Lung microvascular endothelial cell (primary cell): ENCODE data around the gene DBNDD1. TPM values are rescaled to one million over a fixed set of nuclear protein-coding genes. Genes with fewer than 3 reads are reported as not detected.

Experiments
- DNase-seq, 2 donors: peaks; one replicate each; pipeline versions ENCODE4 v3.0.0 to v3.0.0-alpha.2; 2010; ENCODE audit warnings: low read depth in 2 of 2
- total RNA-seq: library from RNA; depleted of rRNA; stranded (reverse); fragments of >200 nt; gene quantifications from 2 replicates; pipeline ENCODE4 v1.2.1, GENCODE V29; 2014

DBNDD1 gene
- total RNA-seq, 1 donor from 2014 or later = 11.5 TPM

- DNase-seq = no peak
These were observed 55.1 kb downstream of the DBNDD1 start for GRCh38 chr16:89964201-89964600.

GRCh38 chr16:89962754-89963498 is 56.3 kb downstream of the DBNDD1 start:
- no peak for DNase-seq

GRCh38 chr16:89961920-89962319 is 57.3 kb downstream of the DBNDD1 start:
- DNase-seq = no peak

GRCh38 chr16:89960966-89961365 is 58.3 kb downstream of the DBNDD1 start:
- no peak for DNase-seq

GRCh38 chr16:89958596-89958995 is 60.7 kb downstream of the DBNDD1 start:
- no peak for DNase-seq

GRCh38 chr16:89958068-89958467 is 61.2 kb downstream of the DBNDD1 start:
- peak; percentile 34 to 39 for DNase-seq

GRCh38 chr16:89957216-89957785 is 62.0 kb downstream of the DBNDD1 start:
- no peak for DNase-seq

- DNase-seq = no peak
These were observed 62.6 kb downstream of the DBNDD1 start for GRCh38 chr16:89956505-89957215.

- no peak for DNase-seq
These were observed 64.1 kb downstream of the DBNDD1 start for GRCh38 chr16:89955001-89955685.

Other genes with a start within 250 kb of the DBNDD1 start
- gene FANCA, start 202.8 kb downstream of the DBNDD1 start, total RNA-seq = 5.6 and 6.5 TPM in 2 replicates
- 1.3 and 2.4 TPM in 2 replicates for gene SPIRE2, start 191.0 kb downstream of the DBNDD1 start, total RNA-seq
- 115 and 136 TPM in 2 replicates for gene TCF25, start 145.9 kb downstream of the DBNDD1 start, total RNA-seq
- 0.65 and 0.79 TPM in 2 replicates for gene MC1R, start 100.6 kb downstream of the DBNDD1 start, total RNA-seq
- 33.5 and 122 TPM in 2 replicates for gene TUBB3, start 96.1 kb downstream of the DBNDD1 start, total RNA-seq
- 84.1 and 97.0 TPM in 2 replicates for gene DEF8, start 70.7 kb downstream of the DBNDD1 start, total RNA-seq
- not detected in 2 replicates for gene PRDM7, start 57.9 kb upstream of the DBNDD1 start, total RNA-seq